ENCODE results near the gene ABCC3. TPM values are rescaled to one million over a fixed set of nuclear protein-coding genes. Genes with fewer than 3 reads are reported as not detected.
"Not testable (repeated sequence)": the region's sequence is repeated elsewhere in the genome, so short reads cannot be mapped to it uniquely, and the experiment has no call there.

The ABCC3 gene
- total and polyA plus RNA-seq, 8 donors: 13.6 to 1,043 (median 188) TPM

- Histone ChIP-seq H3K9me3 (no peaks in the 10 kb centered on the region), H3K4me3 (no peak overlapping the region), H3K27me3 (no peaks in the 10 kb centered on the region), H3K36me3 (peaks cover 51 to 69% (median 62%) of the 10 kb centered on the region in 4 donors), H3K4me1 (peaks cover 17 to 87% (median 49%) of the 10 kb centered on the region in 4 donors), H3K27ac (peak overlapping the region; percentile 12 to 95 (median 34))
- TF ChIP-seq POLR2A (IDR thresholded peaks at IDR 0.05) (no peak), EP300 (IDR thresholded peaks at IDR 0.05) (no peak), POLR2AphosphoS5 (IDR thresholded peaks at IDR 0.05) (no peak), CTCF (IDR thresholded peaks at IDR 0.05) (no peak)
- DNase-seq: peak in 1 of 2 donors; percentile 55
- 56 to 65% (median 58%) methylated on average over 7 of the region's 7 CpGs for WGBS, 5 donors
- intact Hi-C loops (cut with DNase I; ENCODE audit: low total_unique reads): loop anchor here (5.0 kb wide), 1 partner anchor 152 kb away; the partner anchor contains the start of gene SPATA20
Observed at GRCh38 chr17:50699410-50699809, 64.7 kb downstream of the ABCC3 start.

- Histone ChIP-seq H3K27ac (peak overlapping the region in 4 of 5 donors; percentile 6 to 25 (median 12)), H3K27me3 (no peaks in the 10 kb centered on the region), H3K36me3 (peaks cover 26 to 36% (median 32%) of the 10 kb centered on the region in 4 donors), H3K4me3 (no peak overlapping the region), H3K9me3 (no peaks in the 10 kb centered on the region), H3K4me1 (peaks cover 9 to 80% (median 50%) of the 10 kb centered on the region in 4 donors)
- 75 to 88% (median 83%) methylated on average over 3 of the region's 3 CpGs for WGBS, 5 donors
- no peak for DNase-seq
- intact Hi-C loops (cut with DNase I; ENCODE audit: low total_unique reads): no loop called here
- TF ChIP-seq POLR2AphosphoS5 (IDR thresholded peaks at IDR 0.05) (no peak), POLR2A (IDR thresholded peaks at IDR 0.05) (no peak), CTCF (IDR thresholded peaks at IDR 0.05) (no peak), EP300 (IDR thresholded peaks at IDR 0.05) (no peak)
Observed at GRCh38 chr17:50703162-50703561, 68.5 kb downstream of the ABCC3 start.

GRCh38 chr17:50707289-50708049, 72.8 kb downstream of the ABCC3 start, which contains the start of gene ANKRD40:
TSS of gene ANKRD40 (minus strand) at chr17:50707914. CDS start at chr17:50707654, 260 bp downstream.
- peaks cover 21 to 67% (median 49%) of the 10 kb centered on the region in 4 donors for H3K4me1 ChIP-seq
- H3K27ac ChIP-seq: peak within 1 kb of the TSS; percentile 93 to 99 (median 98)
- no peaks in the 10 kb centered on the region for H3K9me3 ChIP-seq
- DNase-seq: peak; percentile 93 to 96
- H3K4me3 ChIP-seq: peak within 1 kb of the TSS; percentile 59 to 78 (median 67)
- intact Hi-C loops (cut with DNase I; ENCODE audit: low total_unique reads): no loop called here
- peaks cover 4 to 11% (median 8%) of the 10 kb centered on the region in 4 donors for H3K36me3 ChIP-seq
- WGBS, 5 donors: 0% methylated on average over 48 to 74 of the region's 74 CpGs
- TF ChIP-seq POLR2AphosphoS5 (IDR thresholded peaks at IDR 0.05): peak; percentile 59 to 84 (median 78)
- TF ChIP-seq CTCF (IDR thresholded peaks at IDR 0.05): no peak
- no peak for TF ChIP-seq EP300 (IDR thresholded peaks at IDR 0.05)
- H3K27me3 ChIP-seq: no peaks in the 10 kb centered on the region

GRCh38 chr17:50708050-50709000, 73.6 kb downstream of the ABCC3 start:
- Histone ChIP-seq H3K27me3 (no peaks in the 10 kb centered on the region), H3K27ac (peak overlapping the region; percentile 93 to 99 (median 98)), H3K9me3 (no peaks in the 10 kb centered on the region), H3K4me3 (peak overlapping the region; percentile 59 to 78 (median 67)), H3K4me1 (peaks cover 21 to 61% (median 45%) of the 10 kb centered on the region in 4 donors), H3K36me3 (peaks cover 3 to 11% (median 8%) of the 10 kb centered on the region in 4 donors)
- TF ChIP-seq POLR2AphosphoS5 (IDR thresholded peaks at IDR 0.05) (no peak), EP300 (IDR thresholded peaks at IDR 0.05) (no peak), POLR2A (IDR thresholded peaks at IDR 0.05) (no peak), CTCF (IDR thresholded peaks at IDR 0.05) (no peak)
- WGBS, 5 donors: 0 to 5% (median 3%) methylated on average over 6 of the region's 6 CpGs
- peak in 1 of 2 donors; percentile 66 for DNase-seq
- intact Hi-C loops (cut with DNase I; ENCODE audit: low total_unique reads): no loop called here

- DNase-seq; intact Hi-C loops (cut with DNase I; ENCODE audit: low total_unique reads); H3K27me3 ChIP-seq; H3K36me3 ChIP-seq; H3K9me3 ChIP-seq: not testable (repeated sequence)
- WGBS, 5 donors: 75 to 86% (median 81%) methylated on average over 4 of the region's 4 CpGs
- peaks cover 15 to 54% (median 38%) of the 10 kb centered on the region in 4 donors for H3K4me1 ChIP-seq
- H3K4me3 ChIP-seq: peak overlapping the region in 1 of 4 donors; percentile 74
- peak overlapping the region; percentile 22 to 99 (median 96) for H3K27ac ChIP-seq
Observed at GRCh38 chr17:50709053-50709452, 74.4 kb downstream of the ABCC3 start.

Data from stomach (tissue), 9 donors.